Spleen (tissue), 11 donors: Measurements from ENCODE around the gene LDB1. TPM values are rescaled to one million over a fixed set of nuclear protein-coding genes. Genes with fewer than 3 reads are reported as not detected.

Source experiments
- DNase-seq: peaks from one replicate; pipeline ENCODE4 v3.0.0-alpha.2; 2020
- H3K27ac ChIP-seq, 8 donors: fragments of 200-600 bp; sonication (generic) in 7 of 8; 1 replicate in 4 of 8; 2 replicates in 4 of 8; pipeline versions ENCODE4 v1.5.0 to v1.8.0; 2016 to 2021; ENCODE audit warnings: inconsistent platforms in 4 of 8, mild to moderate bottlenecking in 4 of 8, moderate library complexity in 1 of 8
- H3K27me3 ChIP-seq, 7 donors: fragments of 200-600 bp; sonication (generic) in 6 of 7; replicated peaks in 1 of 7; 1 replicate in 4 of 7; 2 replicates in 3 of 7; pipeline versions ENCODE4 v1.5.0 to v1.8.0; 2016 to 2021; ENCODE audit warnings: inconsistent platforms in 3 of 7, mild to moderate bottlenecking in 1 of 7
- H3K36me3 ChIP-seq, 6 donors: fragments of 200-600 bp; sonication (generic) in 5 of 6; 1 replicate in 4 of 6; 2 replicates in 2 of 6; pipeline versions ENCODE4 v1.5.0 to v1.8.0; 2016 to 2021; ENCODE audit warnings: inconsistent platforms in 2 of 6
- H3K4me1 ChIP-seq, 6 donors: fragments of 200-600 bp; sonication (generic) in 5 of 6; 1 replicate in 3 of 6; 2 replicates in 3 of 6; pipeline versions ENCODE4 v1.5.0 to v1.8.0; 2016 to 2021; ENCODE audit warnings: inconsistent platforms in 3 of 6
- H3K4me3 ChIP-seq, 8 donors: fragments of 200-600 bp; sonication (generic) in 7 of 8; 1 replicate in 4 of 8; 2 replicates in 4 of 8; pipeline versions ENCODE4 v1.5.0 to v1.8.0; 2016 to 2021; ENCODE audit warnings: inconsistent platforms in 4 of 8, mild to moderate bottlenecking in 4 of 8, moderate library complexity in 2 of 8
- H3K9me3 ChIP-seq, 8 donors: fragments of 200-600 bp; sonication (generic) in 7 of 8; 1 replicate in 4 of 8; 2 replicates in 4 of 8; pipeline versions ENCODE4 v1.5.0 to v1.8.0; 2016 to 2021; ENCODE audit warnings: inconsistent platforms in 4 of 8
- POLR2A ChIP-seq, 3 donors: fragments of 450-650 bp; IDR thresholded peaks; one replicate each; pipeline ENCODE4 v1.5.1; 2017; ENCODE audit warnings: antibody characterized with exemption in 3 of 3, mild to moderate bottlenecking in 1 of 3
- POLR2AphosphoS5 ChIP-seq, 3 donors: sonication (generic); formaldehyde crosslinking; IDR thresholded peaks; one replicate each; pipeline ENCODE4 v1.5.1; 2017; ENCODE audit warnings: antibody characterized with exemption in 3 of 3
- WGBS, 5 donors: extraction: QIAGEN DNeasy Blood & Tissue Kit in 3 of 5; methylation state at CpG; one replicate each; pipeline versions ENCODE4 v1.1.5 to v1.1.7; 2013 to 2018; 5-methylcytosine and 5-hydroxymethylcytosine counted together
- intact Hi-C: fragments of 100-400 bp; cut with DNase I; formaldehyde crosslinking; loops from one replicate; pipeline ENCODE4 v1.15.0; 2023; ENCODE audit warnings: low total_unique reads
- polyA plus RNA-seq, 3 donors: library from polyadenylated mRNA; stranded (reverse); fragments of 200-250 nt; gene quantifications; one replicate each; pipeline ENCODE4 v1.2.1, GENCODE V29; 2013
- total RNA-seq, 7 donors: library from RNA; depleted of rRNA in 3 of 7; stranded (reverse); fragments of >200 nt in 3 of 7; fragmentation: NEBNext Ultra II Directional in 4 of 7; extraction: Animal tissue kit (Norgen Biotek cat#: 25700) in 4 of 7; gene quantifications; one replicate each; pipeline versions ENCODE4 v1.1.0 to v1.2.1, GENCODE V29; 2016 to 2021
- TF ChIP-seq, protein P1 (sequence below), 11 experiments: fragments of 200-600 bp in 7 of 11; fragments of 450-650 bp in 4 of 11; sonication (generic) in 4 of 11; IDR thresholded peaks in 8 of 11; conservative IDR thresholded peaks in 3 of 11; 1 replicate in 7 of 11; 2 replicates in 4 of 11; pipeline versions ENCODE4 v1.4.0 to v1.8.0; 2016 to 2021; ENCODE audit warnings: antibody characterized with exemption in 11 of 11, inconsistent platforms in 4 of 11, mild to moderate bottlenecking in 1 of 11
- donor health status: healthy with polysubstance abuse.
- donor health status: DM: no; HTN: no; CAD: no; lungs with moderate emphysema.
- donor health status: DM: no; HTN: no; CAD: no.
- donor health status: Bipolar disorder and iron deficiency.
- donor health status: healthy.
- donor health status: DM: no; HTN: no; CAD: no.
- donor health status: DM: yes; HTN: yes; CAD: no.

The LDB1 gene
- total and polyA plus RNA-seq, 10 donors = 22.5 to 89.9 (median 65.1) TPM

- no peak overlapping the region for H3K27ac ChIP-seq
- no peaks in the 10 kb centered on the region for H3K9me3 ChIP-seq
- DNase-seq = no peak
- WGBS, 5 donors = 58 to 82% (median 69%) methylated on average over 2 of the region's 2 CpGs
- intact Hi-C loops = no loop called here
- H3K27me3 ChIP-seq = no peaks in the 10 kb centered on the region
- TF ChIP-seq POLR2AphosphoS5 (IDR thresholded peaks at IDR 0.05) (no peak), POLR2A (IDR thresholded peaks at IDR 0.05) (no peak)
- TF ChIP-seq, protein P1, sequence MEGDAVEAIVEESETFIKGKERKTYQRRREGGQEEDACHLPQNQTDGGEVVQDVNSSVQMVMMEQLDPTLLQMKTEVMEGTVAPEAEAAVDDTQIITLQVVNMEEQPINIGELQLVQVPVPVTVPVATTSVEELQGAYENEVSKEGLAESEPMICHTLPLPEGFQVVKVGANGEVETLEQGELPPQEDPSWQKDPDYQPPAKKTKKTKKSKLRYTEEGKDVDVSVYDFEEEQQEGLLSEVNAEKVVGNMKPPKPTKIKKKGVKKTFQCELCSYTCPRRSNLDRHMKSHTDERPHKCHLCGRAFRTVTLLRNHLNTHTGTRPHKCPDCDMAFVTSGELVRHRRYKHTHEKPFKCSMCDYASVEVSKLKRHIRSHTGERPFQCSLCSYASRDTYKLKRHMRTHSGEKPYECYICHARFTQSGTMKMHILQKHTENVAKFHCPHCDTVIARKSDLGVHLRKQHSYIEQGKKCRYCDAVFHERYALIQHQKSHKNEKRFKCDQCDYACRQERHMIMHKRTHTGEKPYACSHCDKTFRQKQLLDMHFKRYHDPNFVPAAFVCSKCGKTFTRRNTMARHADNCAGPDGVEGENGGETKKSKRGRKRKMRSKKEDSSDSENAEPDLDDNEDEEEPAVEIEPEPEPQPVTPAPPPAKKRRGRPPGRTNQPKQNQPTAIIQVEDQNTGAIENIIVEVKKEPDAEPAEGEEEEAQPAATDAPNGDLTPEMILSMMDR (IDR thresholded peaks at IDR 0.05 in 8 of 11, conservative IDR thresholded peaks at IDR 0.05 in 3 of 11) = no peak
- no peak overlapping the region for H3K4me3 ChIP-seq
- H3K36me3 ChIP-seq = no peaks in the 10 kb centered on the region
- no peaks in the 10 kb centered on the region for H3K4me1 ChIP-seq
Observed at GRCh38 chr10:102090772-102091171, 29.4 kb downstream of the LDB1 start.

- Histone ChIP-seq H3K4me3 (no peak overlapping the region), H3K4me1 (no peaks in the 10 kb centered on the region), H3K36me3 (no peaks in the 10 kb centered on the region), H3K9me3 (no peaks in the 10 kb centered on the region), H3K27me3 (no peaks in the 10 kb centered on the region), H3K27ac (no peak overlapping the region)
- 86 to 97% (median 95%) methylated on average over 8 of the region's 8 CpGs for WGBS, 5 donors
- TF ChIP-seq, protein P1 (IDR thresholded peaks at IDR 0.05 in 8 of 11, conservative IDR thresholded peaks at IDR 0.05 in 3 of 11) = no peak
- no peak for TF ChIP-seq POLR2A (IDR thresholded peaks at IDR 0.05)
- no peak for DNase-seq
- intact Hi-C loops = no loop called here
Observed at GRCh38 chr10:102086196-102086595, 34.0 kb downstream of the LDB1 start.

GRCh38 chr10:102085336-102085735 lies 34.8 kb downstream of the LDB1 start:
- DNase-seq = no peak
- Histone ChIP-seq H3K27me3 (no peaks in the 10 kb centered on the region), H3K4me3 (no peak overlapping the region), H3K4me1 (no peaks in the 10 kb centered on the region), H3K9me3 (no peaks in the 10 kb centered on the region), H3K36me3 (peaks cover 0 to 3% (median 0%) of the 10 kb centered on the region in 6 donors), H3K27ac (no peak overlapping the region)
- no peak for TF ChIP-seq POLR2A (IDR thresholded peaks at IDR 0.05)
- TF ChIP-seq POLR2AphosphoS5 (IDR thresholded peaks at IDR 0.05) = no peak
- TF ChIP-seq, protein P1 (IDR thresholded peaks at IDR 0.05 in 8 of 11, conservative IDR thresholded peaks at IDR 0.05 in 3 of 11) = no peak
- 72 to 92% (median 85%) methylated on average over 3 of the region's 3 CpGs for WGBS, 5 donors
- intact Hi-C loops = no loop called here

DNA sequence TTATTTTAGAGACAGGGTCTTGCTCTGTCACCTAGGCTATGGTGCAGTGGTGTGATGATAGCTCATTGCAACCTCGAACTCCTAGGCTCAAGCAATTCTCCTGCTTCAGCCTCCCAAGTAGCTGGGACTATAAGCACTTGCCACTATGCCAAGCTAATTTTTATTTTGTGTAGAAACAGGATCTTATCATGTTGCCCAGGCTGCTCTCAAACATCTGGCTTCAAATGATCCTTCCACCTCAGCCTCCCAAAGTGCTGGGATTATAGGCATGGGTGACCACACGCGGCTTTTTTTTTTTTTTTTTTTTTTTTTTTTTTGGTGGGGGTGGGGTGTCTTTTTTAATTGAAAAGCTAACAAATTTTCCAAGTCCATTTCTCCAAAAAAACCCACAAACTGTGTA lies 36.6 kb downstream of the LDB1 start:
- Histone ChIP-seq H3K4me1 (no peaks in the 10 kb centered on the region), H3K9me3 (no peaks in the 10 kb centered on the region), H3K27me3 (no peaks in the 10 kb centered on the region), H3K27ac (no peak overlapping the region), H3K36me3 (peaks cover 0 to 3% (median 0%) of the 10 kb centered on the region in 6 donors), H3K4me3 (no peak overlapping the region)
- 91 to 96% (median 95%) methylated on average over 3 of the region's 3 CpGs for WGBS, 5 donors
- TF ChIP-seq POLR2AphosphoS5 (IDR thresholded peaks at IDR 0.05) (no peak), POLR2A (IDR thresholded peaks at IDR 0.05) (no peak)
- TF ChIP-seq, protein P1 (IDR thresholded peaks at IDR 0.05 in 8 of 11, conservative IDR thresholded peaks at IDR 0.05 in 3 of 11) = no peak
- DNase-seq = no peak
- intact Hi-C loops = no loop called here
